NK-92 treated with Interleukin-12 subunit alpha and Interleukin-12 subunit beta, amount 100 ng/mL, for 24 hours (cell line): Measurements from ENCODE around the gene VPS37C.
"Not testable (repeated sequence)": the region's sequence is repeated elsewhere in the genome, so short reads cannot be mapped to it uniquely, and the experiment has no call there.

Experiments
- DNase-seq: peaks from one replicate; lab custom pipeline; 2025; lab: John Stamatoyannopoulos, UW

The VPS37C gene

GRCh38 chr11:61174949-61175348, 13.7 kb upstream of the VPS37C start:
- no peak for DNase-seq

GRCh38 chr11:61174273-61174672, 13.0 kb upstream of the VPS37C start:
- no peak for DNase-seq

DNA sequence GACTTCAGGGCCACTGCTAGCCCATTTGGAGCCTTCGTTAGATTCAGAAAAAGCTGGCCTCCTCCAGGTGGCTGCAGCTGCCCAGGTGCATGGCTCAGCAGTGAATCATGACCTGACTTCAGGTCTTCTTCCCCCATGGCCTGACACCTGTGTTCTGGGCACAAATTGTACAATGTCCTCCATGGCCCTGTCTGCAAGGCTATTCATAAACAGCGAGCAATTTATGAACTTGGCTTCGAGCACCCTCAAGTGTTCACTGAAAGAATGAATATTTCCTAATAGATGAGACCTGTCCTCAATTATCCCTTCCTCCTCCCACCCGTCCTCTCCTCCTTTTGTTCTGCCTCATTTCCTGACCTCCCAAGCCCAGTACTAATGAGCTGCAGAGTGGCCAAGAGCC, 12.2 kb upstream of the VPS37C start:
- no peak for DNase-seq

- no peak for DNase-seq
Observed at GRCh38 chr11:61172888-61173287, 11.7 kb upstream of the VPS37C start.

- DNase-seq, result no peak
Observed at GRCh38 chr11:61172356-61172755, 11.1 kb upstream of the VPS37C start.

DNA sequence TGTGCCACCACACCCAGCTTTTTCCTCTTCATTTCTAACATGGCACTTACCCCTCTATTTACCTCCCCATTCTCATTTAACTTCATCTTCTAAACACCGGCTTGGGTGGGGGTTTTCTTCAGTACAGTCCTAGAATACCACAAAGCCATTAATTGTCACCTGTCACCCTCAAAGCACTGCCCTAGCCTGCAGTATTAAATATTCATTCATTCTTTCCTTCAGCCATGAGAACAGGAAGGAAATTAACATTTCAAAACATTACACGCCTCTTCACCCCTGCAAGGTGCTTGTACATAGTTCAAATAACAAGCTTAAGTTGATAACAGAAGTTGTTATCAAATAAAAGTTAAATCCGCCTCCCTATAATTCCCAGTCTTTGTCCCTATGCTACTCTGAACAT, 10.7 kb upstream of the VPS37C start:
- DNase-seq, result no peak

- no peak for DNase-seq
Observed at GRCh38 chr11:61170566-61170965, 9.3 kb upstream of the VPS37C start.

- DNase-seq, result no peak
Observed at GRCh38 chr11:61168800-61169199, 7.6 kb upstream of the VPS37C start.

- no peak for DNase-seq
Observed at GRCh38 chr11:61168042-61168688, 6.9 kb upstream of the VPS37C start.

GRCh38 chr11:61166331-61166730, 5.1 kb upstream of the VPS37C start:
- DNase-seq, result not testable (repeated sequence)

GRCh38 chr11:61165785-61166184, 4.6 kb upstream of the VPS37C start:
- not testable (repeated sequence) for DNase-seq

- no peak for DNase-seq
Observed at GRCh38 chr11:61164606-61165424, 3.6 kb upstream of the VPS37C start.

DNA sequence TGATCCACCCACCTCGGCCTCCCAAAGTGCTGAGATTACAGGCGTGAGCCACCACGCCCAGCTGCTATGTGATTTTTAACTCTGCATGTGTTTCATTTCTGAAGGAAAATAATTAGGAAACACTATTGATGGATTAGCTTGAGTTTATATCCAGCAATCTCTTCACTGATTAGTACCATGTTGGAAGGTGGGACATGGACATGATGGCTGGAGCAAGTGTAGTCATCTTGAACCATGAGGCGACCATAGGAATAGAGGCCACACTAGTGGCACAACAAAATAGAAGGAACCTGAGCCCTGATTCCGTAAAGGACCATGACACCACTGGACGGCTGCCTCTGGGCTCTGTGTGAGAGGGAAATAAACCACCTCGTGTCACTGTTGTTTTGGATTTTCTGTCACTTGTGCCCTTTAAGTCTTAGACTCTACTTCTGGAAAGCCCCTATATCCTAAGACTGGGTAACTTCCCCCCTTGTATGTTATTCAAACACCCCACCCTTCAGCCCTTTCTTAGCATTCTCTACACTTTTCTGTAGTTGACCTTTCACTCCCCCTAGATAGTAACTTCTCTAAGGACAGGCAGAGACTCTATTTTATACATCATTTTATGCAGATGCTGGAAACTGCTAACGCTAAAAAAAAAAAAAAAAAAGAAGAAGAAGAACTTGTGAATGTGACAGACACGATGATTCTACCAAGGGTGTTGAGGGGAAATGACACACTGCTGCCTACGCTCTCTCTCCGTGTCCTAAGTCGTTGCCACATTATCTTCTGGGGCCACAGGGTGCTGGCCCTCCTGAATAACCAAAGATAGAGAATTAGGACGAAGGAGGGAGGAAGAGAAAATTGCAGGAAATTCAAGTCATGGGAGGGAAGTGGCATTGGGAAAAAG, 2.7 kb upstream of the VPS37C start:
- no peak for DNase-seq

DNA sequence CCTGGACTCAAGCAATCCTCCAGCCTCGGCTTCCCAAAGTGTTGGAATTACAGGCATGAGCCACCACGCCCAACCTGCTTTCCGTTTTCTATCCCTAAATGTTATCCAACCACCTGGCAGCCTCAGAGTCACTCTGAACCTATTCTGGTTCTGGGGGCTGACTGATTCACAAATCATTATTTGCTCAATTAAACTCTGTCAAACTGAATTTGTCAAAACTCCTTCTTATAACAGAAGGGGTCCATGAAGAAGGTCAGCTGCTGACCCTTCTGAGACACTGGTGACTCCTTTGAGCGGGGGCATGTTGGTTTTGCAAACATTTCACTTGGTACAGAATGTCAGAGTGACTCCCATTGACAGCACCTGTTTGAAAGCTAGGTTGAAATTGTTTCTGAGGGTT, 1.8 kb upstream of the VPS37C start:
- no peak for DNase-seq

DNA sequence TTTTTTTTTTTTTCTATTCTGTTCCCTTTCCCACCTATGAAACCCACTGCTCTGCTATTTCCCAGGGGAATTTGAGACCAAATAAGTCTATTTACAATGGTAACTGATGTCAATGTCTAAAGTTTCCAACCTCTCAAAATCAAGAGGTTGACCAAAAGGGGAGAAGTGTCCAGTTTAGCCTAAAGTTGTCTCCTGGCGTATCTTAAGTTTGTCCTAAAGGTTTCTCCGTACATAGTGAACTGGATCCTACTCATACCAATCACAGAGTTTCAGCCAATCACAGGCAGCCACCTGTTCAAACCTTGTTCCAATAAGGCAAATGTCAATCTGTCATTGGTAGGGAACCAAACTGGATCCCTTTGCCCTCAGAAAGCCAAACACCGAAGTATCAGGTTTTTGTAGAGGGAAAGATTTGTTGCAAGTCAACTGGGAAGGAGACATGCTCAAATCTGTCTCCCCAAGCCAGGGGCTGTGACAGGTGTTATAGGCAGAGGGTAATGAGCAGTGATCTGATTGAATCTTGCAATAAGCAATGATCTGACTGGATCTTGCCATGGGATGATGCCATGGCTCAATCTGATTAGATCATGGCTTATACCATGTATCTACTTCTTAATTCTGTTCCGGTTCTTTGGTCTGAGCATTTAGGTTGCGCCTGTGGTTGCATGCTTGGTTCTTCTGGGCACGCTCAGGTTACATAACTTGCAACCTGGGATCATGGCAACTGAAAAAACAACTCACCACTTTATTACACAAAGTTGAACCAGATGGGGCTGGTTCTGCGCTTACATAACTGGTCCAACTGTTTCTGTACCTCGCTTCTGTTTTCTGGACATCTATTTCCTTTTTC, 1.1 kb upstream of the VPS37C start:
- no peak for DNase-seq

- DNase-seq, result no peak
Observed at GRCh38 chr11:61160487-61161189, 588 bp downstream of the VPS37C start.

DNA sequence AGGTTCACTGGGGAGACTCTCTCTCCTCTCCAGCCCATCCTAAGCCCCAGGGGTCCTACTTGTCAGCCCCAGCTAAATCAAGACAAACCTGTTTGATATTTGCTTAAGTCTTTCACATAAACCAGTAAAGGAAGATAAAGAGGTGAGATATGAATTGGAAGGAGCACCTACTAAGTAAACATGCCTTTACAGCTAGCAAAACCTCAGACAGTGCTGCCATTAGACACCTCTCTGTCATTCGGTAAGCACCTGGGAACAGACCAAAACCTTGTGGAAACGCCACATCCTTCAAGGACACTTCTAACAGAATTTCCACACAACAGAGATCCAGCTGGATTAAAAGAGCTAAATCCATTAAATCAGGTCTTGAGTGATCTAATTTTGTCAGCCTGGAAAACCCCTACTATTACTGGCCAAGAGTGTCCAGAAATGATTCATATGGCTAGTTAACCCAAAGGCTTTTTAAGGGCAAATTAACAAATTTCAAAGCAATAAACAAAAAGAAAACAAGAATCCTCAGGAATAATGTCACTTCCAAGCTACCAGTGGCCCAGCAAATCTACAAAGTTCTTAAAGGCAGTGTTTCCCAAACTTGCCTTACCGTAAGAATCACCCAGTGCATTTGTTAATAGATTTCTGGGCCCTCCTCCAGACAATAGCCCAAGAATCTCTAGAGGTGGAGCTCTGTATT, 2.4 kb downstream of the VPS37C start:
- no peak for DNase-seq

DNA sequence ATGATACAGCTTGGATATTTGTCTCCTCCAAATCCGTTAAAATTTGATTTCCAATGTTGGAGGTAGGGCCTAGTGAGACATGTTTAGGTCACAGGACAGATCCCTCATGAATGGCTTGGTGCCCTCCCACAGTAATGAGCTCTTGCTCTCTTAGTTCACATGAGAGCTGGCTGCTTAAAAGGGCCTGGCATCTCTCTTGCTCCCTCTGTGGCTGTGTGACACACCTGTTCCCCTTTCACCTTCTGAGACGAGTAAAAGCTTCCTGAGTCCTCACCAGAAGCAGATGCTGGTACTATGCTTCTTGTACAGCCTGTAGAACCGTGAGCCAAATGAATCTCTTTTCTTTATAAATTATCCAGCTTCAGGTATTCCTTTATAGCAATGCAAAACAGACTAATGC, 3.5 kb downstream of the VPS37C start:
- no peak for DNase-seq

- DNase-seq, result no peak
Observed at GRCh38 chr11:61155741-61156140, 5.5 kb downstream of the VPS37C start.

GRCh38 chr11:61155312-61155711, 5.9 kb downstream of the VPS37C start:
- DNase-seq, result no peak
